SH-SY5Y (cell line): Measurements from ENCODE around the gene EYA2.

ENCODE experiments used
- GATA2 ChIP-seq: IDR thresholded peaks from 2 replicates; pipeline ENCODE4 v1.6.1; 2011; ENCODE audit warnings: mild to moderate bottlenecking, low read depth, low read length
- GATA3 ChIP-seq: IDR thresholded peaks from 2 replicates; pipeline ENCODE4 v1.6.1; 2011; ENCODE audit warnings: low read depth, mild to moderate bottlenecking, low read length, moderate library complexity

DNA sequence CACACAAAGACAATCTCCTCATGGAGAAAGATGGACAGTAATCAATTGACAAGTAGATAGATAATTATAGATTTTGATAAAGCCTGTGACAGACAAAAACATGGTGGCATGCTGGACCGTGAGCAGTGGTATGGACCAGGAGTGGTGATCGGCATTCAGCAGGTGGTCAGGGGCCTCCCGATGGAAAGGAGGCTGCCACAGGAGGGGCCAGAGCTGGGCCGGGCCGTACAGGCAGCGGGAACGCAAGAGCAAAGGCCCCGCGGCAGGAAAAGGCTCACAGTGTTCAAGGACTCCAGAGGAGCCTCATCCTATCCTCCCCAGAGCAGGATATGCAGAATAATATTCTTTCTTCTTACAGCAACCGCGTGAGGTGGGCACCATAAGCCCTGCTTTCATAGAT is 123.7 kb downstream of the EYA2 start:
- TF ChIP-seq GATA3 (no peak), GATA2 (no peak)
